NCI-H2196 treated with DMSO at 0.1 percent for 48 hours (cell line): ENCODE data around the gene PDXK.

Source experiments
- DNase-seq: peaks from one replicate; lab custom pipeline; 2025; ENCODE audit not compliant: unreplicated experiment; lab: John Stamatoyannopoulos, UW

PDXK gene

DNA sequence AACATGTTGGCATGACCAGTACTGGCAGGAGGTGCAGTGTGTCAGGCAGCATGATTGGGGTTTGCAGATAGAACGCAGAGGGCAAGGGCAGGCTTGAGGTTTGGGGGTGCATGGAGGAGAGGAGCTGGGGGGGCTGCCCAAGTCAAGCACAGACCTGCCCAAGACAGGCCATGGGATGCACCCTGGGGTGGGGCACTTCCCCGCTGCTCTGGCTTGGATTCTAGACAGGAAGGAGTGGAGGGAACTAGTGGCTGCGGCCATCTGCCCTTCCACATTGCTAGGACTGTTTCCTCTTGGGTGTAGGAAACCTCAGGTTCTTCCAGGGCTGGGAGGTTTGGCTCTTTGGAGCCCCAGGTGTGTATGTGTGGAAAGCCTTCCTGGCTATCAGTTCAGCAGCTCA is 3.0 kb downstream of the PDXK start:
- no peak for DNase-seq

DNA sequence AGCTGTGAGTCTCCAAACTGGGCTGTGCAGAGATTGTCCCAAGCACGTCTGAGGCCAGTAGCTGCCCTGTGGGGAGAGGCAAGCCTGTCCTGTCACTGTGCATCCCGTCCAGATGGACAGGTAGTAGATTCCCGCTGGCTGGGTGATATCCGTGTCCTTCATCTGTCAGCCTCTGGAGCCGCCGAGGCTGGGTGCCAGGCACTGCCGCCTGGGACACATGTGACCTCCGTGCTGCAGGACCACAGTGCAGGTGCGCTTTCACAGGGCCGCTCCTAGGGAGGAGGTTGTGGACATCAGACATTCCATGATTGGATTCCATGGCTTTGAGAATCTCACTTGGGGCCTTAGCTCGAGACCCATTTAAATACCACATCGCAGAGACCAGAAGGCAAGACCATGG is 4.7 kb downstream of the PDXK start:
- DNase-seq: no peak

DNA sequence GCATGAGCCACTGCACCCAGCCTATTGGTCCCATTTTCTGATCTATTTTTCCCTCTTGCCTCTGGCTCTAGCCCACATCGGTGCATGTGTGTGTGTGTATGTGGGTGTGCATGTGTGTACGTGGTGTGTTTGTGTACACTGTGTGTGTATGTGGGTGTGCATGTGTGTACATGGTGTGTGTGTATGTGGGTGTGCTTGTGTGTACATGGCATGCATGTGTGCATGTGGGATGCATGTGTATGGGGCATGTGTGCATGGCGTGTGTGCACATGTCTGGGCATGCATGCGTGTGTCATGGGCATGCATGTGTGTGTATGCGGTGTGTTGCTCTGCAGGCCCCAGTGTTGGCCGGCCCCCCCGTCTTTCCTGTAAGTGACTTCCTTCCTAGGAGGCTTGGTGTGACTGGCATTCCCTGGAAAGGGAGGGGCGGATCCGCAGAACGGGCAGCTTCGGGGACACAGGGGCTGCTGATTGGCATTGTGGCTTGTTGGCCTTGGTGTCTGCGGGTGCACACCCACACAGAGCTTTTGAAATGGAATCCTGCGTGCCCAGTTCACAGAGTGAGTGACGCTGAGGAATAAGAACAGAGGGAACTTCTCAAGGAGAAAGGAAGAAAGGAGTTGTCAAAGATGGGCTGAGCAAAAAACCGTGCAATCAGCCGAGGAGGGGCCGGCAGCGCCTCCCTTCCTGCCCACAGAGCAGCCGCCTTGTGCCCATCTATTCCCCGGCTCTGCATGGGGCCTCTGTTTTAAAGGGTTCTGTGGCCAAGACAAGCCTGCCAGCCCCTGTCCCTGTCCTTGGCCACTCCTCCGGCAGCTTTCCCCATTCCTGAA is 8.0 kb downstream of the PDXK start:
- no peak for DNase-seq

DNA sequence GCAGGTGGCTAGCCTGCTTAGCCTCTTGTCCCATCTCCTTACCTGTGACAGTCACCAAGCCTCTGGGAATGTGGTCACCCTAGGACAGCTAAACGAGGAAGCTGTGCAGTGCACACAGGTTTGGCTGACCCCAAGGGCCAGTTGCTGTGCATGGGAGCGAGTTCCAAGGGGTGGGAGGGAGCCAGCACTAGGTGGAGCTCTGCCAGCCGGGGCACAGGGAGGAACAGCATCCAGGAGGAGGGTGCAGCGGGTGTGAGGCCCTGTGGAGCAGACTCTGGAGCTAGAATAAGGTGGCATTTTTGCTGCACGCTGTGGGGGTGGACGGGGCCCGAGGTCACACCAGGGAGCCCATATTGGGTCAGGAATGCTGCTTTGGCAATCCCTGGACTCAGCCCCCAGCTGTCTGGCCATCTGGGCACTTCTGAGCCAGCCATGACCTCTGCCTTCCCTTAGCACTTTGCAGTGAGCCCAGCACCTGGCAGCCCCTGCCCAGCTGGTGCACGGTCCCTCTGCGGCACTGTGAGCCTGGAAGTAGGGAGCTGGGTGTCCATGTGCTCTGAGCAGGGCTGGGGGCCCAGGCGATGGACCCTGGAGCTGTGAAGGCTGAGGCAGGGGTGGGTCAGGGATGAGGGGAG is 8.7 kb downstream of the PDXK start:
- peak; percentile 15 for DNase-seq

DNA sequence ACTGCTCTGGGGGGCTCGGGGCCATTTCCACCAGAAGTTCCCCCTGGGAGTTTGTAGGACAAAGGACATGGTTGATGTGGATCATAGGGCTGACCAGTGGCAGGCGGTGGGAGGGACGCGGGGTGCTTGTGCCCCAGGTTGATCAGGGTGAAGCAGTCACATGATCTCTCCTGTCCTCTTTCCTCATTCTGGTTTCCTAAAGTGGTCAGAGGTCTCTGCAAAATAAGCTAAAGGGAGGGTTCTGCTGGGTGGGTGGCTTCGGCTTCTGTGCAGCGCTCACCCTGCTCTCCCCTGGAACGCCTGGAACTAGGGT is 9.2 kb downstream of the PDXK start:
- no peak for DNase-seq

DNA sequence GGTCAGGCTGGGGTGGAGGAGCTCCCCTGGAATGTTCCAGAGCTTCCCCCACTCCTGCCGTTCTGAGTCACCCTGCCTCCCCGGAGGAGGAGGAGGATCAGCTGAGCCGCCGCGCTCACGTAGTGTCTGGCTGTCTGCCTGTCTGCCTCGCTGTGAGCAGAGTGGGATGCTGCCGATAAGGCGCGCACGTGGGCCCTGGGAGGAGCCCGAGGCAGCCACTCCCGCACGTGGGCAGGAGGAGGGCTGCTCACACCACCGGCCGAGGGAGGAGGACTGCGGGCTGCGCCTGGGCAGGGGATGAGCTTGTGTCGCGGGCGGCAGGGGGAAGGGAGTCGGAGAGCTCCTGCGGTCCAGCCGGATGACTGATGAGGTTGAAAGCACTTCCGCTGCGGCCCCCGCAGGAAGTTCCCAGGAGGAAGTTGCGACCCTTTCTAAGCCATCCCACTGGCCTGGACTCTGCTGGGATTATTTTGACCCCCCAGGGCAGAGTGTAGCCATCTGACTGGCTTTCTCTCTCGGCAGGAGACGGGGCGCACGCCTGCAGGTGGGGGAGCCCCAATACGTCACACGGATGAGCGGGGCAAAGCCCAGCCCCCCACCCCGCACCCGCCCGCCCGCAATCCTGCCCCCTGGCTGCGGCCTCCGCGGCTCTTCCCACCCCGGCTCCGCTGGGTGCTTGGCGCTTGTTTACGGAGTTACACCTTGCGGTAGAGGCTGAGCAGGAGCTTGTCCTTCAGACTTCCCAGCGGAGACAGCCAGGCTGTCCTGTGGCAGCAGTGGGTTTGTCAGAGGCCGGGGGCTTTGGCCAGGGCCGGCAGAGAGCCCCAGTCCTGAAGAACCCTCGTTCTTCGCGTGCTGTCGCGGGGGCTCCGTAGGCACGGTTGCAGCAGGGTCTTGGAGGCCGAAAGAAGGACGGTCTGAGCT is 9.8 kb downstream of the PDXK start:
- DNase-seq: peak; percentile 86

DNA sequence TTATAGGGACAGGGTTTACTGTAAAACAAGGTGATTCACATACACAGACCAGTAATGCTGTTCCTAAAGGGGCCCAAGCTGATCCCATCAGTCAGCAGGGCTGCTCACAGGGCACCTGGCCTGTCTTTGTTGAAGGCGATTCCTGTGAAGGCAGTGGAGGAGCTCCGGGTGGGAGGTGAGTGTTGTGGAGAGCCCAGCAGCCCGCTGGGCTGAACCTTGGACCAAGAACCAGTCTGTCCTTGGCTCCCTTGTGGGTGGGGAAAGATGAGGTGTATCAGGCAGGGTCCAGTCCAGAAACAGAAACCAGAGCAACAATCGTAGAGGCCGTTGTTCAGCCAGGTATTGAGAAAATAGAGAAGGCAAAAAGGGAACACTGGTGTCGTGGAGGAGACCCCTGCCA is 12.5 kb downstream of the PDXK start:
- no peak for DNase-seq

DNA sequence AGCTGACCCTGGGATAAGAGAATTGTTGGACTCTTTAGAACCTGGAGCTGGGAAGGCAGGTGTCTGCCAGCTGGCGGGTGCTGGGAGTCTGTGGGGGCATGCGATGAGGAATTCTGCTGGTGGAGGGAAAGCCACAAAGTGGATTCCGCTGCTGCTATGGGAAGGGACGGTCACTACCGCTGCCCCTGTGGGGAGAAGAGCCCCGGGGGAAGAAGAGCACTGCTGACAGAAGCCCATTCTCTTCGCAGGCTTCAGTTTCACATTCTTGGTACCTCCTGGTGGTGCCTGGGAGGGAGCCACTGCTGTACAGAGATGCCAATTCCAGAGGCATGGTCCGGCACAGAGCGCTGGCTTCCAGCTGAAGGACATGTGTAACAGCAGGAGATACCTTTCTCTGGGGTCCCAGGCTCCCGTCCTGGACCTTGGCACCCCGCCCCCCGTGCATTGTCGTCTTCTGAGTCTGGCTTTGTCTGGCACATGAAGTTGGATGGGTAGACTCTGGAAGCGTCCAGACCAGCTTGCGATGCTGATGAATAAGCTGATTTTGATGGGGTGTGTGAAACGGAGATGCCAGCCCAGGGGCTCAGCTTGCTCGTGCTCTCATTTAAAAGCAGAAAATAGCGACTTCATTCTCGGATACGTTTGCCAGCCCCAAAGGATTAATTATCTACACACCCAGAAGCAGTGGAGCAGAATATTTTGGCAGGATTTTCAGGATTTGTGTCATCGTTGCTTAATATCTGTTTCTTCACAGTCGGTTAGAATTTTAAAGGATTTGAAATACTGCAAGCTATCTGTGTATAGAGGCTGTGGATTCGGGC is 13.2 kb downstream of the PDXK start:
- DNase-seq: no peak

DNA sequence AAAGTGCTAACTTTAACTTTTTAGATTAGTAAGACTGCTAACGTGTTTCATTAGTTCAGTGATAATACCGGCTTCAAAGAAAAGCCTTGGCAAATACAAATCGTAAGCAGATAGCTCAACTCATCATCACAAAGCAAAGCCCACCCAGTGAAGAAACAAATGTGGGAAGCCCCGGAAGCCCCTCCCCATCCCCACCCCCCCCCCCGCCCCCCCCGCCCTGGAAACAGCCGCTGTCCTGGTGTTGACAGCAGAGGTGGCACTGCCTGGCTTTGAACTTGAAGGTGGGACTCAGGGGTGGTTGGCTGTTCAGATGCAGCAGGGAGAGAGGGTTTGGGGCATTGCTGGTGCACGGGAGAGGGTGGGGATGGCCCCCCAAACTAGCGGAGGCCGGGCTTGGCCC is 14.1 kb downstream of the PDXK start:
- DNase-seq: no peak

DNA sequence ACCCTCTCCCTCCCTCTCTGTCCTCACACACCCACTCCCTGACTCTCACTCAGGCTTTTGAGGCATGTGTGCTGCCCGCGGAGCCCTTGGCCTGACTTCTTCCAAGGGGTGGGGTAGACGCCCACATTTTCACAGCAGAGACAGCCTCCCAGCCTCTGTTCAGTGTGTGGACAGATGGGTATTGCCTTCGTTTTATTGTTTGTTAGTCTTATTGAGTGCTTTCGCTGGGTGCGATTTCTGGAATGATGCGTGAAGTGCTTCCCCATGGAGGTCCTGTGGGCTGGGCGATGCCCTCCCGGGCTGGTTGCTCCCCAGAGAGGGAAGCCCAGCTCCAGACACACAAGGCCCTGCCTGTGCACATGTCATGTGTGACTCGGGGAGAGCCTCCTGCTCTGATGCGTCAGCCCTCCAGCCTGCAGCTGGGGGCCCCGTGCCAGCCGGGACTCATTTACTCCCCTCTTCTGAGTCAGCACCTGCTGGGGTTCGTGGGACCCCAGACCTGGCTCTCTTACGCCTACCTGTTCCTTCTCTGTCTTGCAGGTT is 14.7 kb downstream of the PDXK start:
- DNase-seq: no peak

DNA sequence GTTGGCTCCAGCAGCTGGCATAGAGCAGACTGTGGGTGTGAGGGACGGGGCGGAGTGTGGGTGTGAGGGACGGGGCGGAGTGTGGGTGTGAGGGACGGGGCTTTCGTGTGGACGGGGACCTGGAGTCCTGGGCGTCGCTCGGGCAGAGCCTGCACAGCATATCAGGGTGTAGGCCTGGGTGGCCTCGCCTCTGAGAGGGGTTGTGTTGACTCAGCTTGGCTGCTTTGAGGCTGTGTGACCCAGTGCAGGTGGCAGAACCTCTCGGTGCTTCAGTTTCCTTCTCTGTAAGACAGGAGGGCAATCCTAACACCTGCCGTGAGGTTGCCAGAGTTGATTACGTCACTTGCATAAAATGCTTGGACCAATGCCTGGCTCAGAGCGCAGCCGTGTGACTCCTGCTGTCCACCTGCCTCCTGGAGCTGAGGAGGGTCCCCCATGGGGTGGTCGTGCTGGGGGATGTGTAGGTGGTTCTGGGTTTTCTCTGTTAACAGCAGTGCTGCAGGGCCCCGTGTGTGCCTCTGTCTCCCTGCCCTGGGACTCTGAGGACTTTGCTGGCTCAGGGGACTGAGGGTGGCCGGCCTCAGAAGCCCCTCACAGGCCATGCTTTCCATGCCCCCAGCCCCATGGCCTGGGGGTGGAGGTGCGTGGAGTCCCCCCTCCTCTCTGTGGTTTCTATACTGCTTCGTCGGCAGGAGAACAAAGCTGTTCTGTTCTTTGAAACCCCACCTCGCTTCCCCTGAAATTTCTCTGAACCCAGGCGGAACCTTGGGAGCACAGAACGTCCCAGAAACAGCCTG is 15.4 kb downstream of the PDXK start:
- peak; percentile 34 for DNase-seq

DNA sequence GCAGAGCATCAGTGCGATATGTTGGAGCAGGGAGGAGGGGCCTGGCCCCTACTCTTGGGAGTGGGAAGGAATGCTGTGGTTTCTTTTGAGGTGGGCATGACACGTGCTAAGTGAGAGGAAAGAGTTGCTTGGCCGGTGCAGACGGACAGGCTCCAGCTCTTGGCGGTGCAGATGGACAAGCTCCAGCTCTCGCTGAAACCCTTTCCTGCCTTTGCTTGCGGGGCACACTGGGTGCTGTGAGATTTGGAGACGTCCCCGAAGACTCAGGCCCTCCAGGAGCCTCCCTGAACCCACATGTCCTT is 15.9 kb downstream of the PDXK start:
- DNase-seq: no peak

DNA sequence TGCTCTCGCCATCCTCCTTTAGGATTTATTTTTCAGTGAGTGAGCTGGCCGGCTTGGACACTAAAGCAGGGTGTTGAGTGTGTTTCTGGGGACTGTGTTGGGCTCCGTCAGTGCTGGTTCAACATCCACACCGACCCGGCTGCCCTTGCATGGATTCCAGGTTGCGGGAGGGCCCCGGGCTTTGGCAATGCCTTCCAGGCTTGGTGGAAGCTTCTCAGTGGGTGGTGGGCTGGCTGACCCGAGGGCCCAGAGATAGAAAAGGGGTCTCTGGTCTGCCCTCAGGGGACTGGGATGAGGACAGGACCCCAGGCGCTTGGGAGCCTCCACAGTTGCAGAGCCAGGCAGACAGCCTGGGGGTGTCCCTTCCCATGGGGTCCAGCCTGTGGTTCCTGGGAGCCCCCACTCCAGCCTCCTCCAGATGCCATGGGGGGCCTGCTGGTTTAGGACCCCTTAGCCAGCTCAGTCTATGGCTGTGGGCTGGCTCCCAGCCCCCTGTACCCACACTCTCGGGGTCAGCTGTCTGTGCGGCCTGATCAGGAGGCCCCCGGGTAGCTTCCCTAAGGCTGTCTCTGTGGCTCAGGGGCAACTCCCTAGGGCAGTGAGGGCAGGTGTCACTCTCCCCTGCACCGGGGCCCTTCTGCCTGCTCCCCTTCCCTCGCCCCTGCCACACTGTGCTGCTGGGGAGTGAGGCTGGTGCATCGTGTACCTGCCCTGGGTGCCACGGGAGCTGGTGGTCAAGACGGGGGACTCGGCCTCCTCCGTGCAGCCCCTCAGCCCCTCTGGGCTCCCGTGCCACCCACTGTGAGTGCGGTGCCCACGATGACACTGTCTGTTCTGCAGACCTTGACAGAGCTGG is 16.5 kb downstream of the PDXK start:
- DNase-seq: no peak

DNA sequence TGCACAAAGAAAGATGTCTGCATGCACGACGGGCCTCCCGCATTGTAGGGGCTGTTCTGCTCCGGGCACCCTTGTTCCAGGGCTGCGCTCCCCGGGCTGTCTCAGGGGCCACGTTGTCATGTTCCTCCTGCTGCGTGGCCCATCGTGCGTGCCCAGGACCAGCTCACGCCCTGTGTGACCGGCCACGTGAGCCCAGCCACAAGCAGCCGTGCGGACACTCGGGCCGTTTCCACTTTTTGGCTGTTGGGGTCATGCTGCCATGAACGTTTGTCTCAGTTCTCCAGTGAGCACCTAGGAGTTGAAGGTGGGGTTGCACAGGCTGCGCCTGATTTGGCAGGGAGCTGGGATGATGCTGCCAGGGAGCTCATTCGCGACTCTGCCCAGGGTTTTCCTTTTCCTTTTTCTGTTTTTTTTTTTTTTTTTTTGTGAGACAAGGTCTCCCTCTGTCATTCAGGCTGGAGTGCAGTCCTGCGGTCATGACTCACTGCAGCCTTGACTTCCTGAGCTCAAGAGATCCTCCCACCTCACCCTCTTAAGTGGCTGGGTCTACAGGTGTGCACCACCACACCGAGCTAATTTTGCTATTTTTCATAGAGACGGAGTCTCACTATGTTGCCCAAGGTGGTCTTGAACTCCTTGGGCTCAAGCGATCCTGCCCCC is 17.4 kb downstream of the PDXK start:
- DNase-seq: no peak

DNA sequence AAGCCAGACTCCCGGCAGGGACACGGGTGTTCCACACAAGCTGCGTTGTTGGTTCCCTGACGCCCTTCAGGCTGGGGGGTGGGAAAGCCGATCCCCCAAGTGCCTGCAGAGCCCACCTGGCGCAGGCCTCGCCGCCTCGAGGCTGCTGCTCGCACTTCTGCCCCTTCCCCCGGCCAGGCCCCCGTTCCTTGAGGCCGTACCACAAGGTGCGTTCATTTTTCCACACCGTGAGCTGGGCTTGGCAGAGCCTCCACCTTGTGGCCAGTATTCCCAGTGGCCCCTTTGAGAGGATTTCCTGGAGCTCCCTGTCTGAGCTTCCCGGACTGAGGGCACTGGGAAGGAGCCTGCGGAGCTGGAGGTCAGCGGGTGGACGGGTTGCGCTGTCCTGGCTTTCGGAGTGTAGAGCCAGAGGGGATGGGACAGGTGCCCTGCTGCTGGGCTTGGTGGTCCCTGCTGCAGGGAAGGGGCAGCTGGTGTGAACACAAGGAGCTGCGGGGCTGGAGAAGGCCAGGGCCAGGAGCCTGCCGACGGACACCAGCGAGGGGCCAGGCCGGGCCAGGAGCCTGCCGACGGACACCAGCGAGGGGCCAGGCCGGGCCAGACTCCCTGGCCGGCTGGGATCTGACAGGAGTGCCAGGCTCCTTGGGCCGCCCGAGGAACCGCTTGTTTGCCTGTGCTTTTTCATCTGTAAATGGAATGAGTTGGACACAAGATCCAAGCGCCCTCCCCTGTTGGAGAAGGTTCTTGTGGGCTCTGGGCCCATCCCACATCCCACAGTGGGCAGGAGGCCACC is 18.4 kb downstream of the PDXK start:
- no peak for DNase-seq

DNA sequence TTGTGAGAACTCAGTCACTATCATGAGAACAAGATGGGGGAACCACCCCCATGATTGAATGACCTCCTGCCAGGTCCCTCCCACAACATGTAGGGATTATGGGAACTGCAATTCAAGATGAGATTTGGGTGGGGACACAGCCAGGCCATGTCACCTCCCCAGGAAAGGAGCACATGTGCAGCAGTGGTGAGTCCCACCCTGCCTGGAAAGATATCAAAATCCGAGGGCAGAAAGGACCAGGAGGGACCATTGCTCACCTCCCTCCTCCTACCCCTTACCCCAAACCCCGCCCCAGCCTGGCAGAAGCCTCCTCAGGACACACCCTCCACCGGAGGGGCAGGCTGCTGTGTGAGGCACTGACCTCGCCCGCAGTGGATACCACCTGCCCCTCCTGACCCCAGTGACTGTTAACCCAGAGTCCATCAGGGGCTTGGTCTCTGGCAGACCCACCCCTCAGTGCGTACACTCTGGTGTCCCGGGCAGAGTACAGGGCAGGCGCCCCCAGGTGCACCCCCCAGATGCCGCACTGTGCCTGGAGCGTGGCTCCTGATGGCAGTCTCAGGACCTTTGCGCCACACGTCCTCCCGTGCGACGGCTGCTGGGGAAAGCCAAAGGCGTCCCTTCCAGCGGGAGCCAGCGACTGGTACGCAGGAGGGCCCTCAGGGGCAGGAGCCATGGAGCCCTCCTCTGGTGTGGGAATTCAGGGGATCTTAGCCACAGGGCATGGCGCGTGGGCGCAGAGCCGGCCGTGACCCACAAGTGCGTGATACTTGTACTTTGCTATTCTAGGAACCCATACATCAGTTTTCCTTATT is 20.9 kb downstream of the PDXK start:
- no peak for DNase-seq
